ENCODE data around the gene RPAP3. TPM values are rescaled to one million over a fixed set of nuclear protein-coding genes. Genes with fewer than 3 reads are reported as not detected.
A peak's percentile ranks its signal among the peaks of the same experiment; 100 is the strongest.

RPAP3 gene
- total and polyA plus RNA-seq, 9 of the 15 experiments (the other 6 are each of a cell fraction or from before 2014, with no cell fraction given): 40.0 to 92.1 (median 54.1) TPM

DNA sequence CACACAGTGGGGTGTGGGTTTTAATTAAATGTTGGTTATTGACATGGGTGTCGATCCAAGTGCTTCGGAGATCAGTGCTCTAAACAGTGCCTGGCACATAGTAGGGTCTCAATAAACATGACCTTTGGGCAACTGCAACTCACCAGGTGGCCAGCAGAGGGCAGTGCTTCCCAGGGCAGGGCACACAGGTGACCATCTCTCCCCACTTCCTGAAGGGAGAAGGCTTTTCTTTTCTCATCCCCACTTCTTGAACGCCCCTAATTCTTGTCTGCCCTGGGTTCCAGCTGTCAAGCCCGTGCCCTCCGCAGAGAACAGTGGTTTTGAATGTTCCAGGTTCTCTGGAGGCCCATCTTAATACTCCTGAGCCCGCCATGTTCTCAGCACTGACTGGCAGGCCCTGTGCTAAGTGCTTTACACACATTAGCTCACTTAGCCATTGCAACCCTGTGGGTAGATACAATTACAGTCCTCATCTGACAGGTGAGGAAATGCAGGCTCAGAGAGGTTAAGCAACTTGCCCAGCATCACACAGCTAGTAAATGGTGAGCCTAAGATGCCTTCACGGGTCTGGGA lies 36.5 kb upstream of the RPAP3 start (continued):
- TF ChIP-seq, protein P1, sequence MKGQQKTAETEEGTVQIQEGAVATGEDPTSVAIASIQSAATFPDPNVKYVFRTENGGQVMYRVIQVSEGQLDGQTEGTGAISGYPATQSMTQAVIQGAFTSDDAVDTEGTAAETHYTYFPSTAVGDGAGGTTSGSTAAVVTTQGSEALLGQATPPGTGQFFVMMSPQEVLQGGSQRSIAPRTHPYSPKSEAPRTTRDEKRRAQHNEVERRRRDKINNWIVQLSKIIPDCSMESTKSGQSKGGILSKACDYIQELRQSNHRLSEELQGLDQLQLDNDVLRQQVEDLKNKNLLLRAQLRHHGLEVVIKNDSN (CRISPR knock-in tag; IDR thresholded peaks at IDR 0.05): peak; percentile 38; the same call in 1 of the 2 replicates
- TF ChIP-seq BCOR (IDR thresholded peaks at IDR 0.05): peak; percentile 44; the same call in 1 of the 2 replicates
- no peak for TF ChIP-seq SIRT6 (IDR thresholded peaks at IDR 0.05; ENCODE audit: low read depth, low read length)
- TF ChIP-seq LARP7 (IDR thresholded peaks at IDR 0.05): no peak
- no peak for TF ChIP-seq PHB2 (IDR thresholded peaks at IDR 0.05; ENCODE audit: low read depth)
- TF ChIP-seq ZBED1 (IDR thresholded peaks at IDR 0.05): no peak
- TF ChIP-seq, protein P2, sequence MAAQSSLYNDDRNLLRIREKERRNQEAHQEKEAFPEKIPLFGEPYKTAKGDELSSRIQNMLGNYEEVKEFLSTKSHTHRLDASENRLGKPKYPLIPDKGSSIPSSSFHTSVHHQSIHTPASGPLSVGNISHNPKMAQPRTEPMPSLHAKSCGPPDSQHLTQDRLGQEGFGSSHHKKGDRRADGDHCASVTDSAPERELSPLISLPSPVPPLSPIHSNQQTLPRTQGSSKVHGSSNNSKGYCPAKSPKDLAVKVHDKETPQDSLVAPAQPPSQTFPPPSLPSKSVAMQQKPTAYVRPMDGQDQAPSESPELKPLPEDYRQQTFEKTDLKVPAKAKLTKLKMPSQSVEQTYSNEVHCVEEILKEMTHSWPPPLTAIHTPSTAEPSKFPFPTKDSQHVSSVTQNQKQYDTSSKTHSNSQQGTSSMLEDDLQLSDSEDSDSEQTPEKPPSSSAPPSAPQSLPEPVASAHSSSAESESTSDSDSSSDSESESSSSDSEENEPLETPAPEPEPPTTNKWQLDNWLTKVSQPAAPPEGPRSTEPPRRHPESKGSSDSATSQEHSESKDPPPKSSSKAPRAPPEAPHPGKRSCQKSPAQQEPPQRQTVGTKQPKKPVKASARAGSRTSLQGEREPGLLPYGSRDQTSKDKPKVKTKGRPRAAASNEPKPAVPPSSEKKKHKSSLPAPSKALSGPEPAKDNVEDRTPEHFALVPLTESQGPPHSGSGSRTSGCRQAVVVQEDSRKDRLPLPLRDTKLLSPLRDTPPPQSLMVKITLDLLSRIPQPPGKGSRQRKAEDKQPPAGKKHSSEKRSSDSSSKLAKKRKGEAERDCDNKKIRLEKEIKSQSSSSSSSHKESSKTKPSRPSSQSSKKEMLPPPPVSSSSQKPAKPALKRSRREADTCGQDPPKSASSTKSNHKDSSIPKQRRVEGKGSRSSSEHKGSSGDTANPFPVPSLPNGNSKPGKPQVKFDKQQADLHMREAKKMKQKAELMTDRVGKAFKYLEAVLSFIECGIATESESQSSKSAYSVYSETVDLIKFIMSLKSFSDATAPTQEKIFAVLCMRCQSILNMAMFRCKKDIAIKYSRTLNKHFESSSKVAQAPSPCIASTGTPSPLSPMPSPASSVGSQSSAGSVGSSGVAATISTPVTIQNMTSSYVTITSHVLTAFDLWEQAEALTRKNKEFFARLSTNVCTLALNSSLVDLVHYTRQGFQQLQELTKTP (IDR thresholded peaks at IDR 0.05; ENCODE audit: low read depth in 1 of 2, partially characterized antibody in 2 of 2): no peak
- no peak for TF ChIP-seq NCOA1 (IDR thresholded peaks at IDR 0.05; ENCODE audit: low read depth)
- no peak for TF ChIP-seq ZNF79 (CRISPR knock-in tag; IDR thresholded peaks at IDR 0.05; ENCODE audit: low read depth)

Measured in K562 (cell line).